ENCODE results near the gene DMD.
"Not testable (repeated sequence)": the region's sequence is repeated elsewhere in the genome, so short reads cannot be mapped to it uniquely, and the experiment has no call there.

DMD gene

GRCh38 chrX:32268207-32268606, 943.1 kb downstream of the DMD start:
- no peak for DNase-seq (ENCODE audit: low spot score)

GRCh38 chrX:32267796-32268195, 943.6 kb downstream of the DMD start:
- DNase-seq (ENCODE audit: low spot score), result no peak

- not testable (repeated sequence) for DNase-seq (ENCODE audit: low spot score)
Observed at GRCh38 chrX:32246675-32247074, 964.7 kb downstream of the DMD start.

GRCh38 chrX:32195611-32196010, 1015.7 kb downstream of the DMD start:
- no peak for DNase-seq (ENCODE audit: low spot score)

GRCh38 chrX:32191316-32191715, 1020.0 kb downstream of the DMD start:
- no peak for DNase-seq (ENCODE audit: low spot score)

GRCh38 chrX:32185160-32185559, 1026.2 kb downstream of the DMD start:
- no peak for DNase-seq (ENCODE audit: low spot score)

GRCh38 chrX:32183066-32183465, 1028.3 kb downstream of the DMD start:
- DNase-seq (ENCODE audit: low spot score), result no peak

GRCh38 chrX:32176510-32176909, 1034.8 kb downstream of the DMD start:
- no peak for DNase-seq (ENCODE audit: low spot score)

GRCh38 chrX:32170481-32170880, 1040.9 kb downstream of the DMD start:
- no peak for DNase-seq (ENCODE audit: low spot score)

- no peak for DNase-seq (ENCODE audit: low spot score)
Observed at GRCh38 chrX:32155044-32155638, 1056.2 kb downstream of the DMD start.

- no peak for DNase-seq (ENCODE audit: low spot score)
Observed at GRCh38 chrX:32153585-32153984, 1057.8 kb downstream of the DMD start.

- no peak for DNase-seq (ENCODE audit: low spot score)
Observed at GRCh38 chrX:32150141-32150540, 1061.2 kb downstream of the DMD start.

GRCh38 chrX:32141841-32142240, 1069.5 kb downstream of the DMD start:
- DNase-seq (ENCODE audit: low spot score), result no peak

GRCh38 chrX:32139476-32139875, 1071.9 kb downstream of the DMD start:
- no peak for DNase-seq (ENCODE audit: low spot score)

GRCh38 chrX:32137525-32137924, 1073.8 kb downstream of the DMD start:
- no peak for DNase-seq (ENCODE audit: low spot score)

GRCh38 chrX:32126997-32127396, 1084.4 kb downstream of the DMD start:
- DNase-seq (ENCODE audit: low spot score), result no peak

- DNase-seq (ENCODE audit: low spot score), result no peak
Observed at GRCh38 chrX:32118832-32119231, 1092.5 kb downstream of the DMD start.

- no peak for DNase-seq (ENCODE audit: low spot score)
Observed at GRCh38 chrX:32116047-32116446, 1095.3 kb downstream of the DMD start.

- no peak for DNase-seq (ENCODE audit: low spot score)
Observed at GRCh38 chrX:32087663-32088062, 1123.7 kb downstream of the DMD start.

GRCh38 chrX:32084757-32085156, 1126.6 kb downstream of the DMD start:
- no peak for DNase-seq (ENCODE audit: low spot score)

- DNase-seq (ENCODE audit: low spot score), result no peak
Observed at GRCh38 chrX:32048285-32048684, 1163.1 kb downstream of the DMD start.

- no peak for DNase-seq (ENCODE audit: low spot score)
Observed at GRCh38 chrX:32045149-32045548, 1166.2 kb downstream of the DMD start.

- DNase-seq (ENCODE audit: low spot score), result no peak
Observed at GRCh38 chrX:32041181-32041580, 1170.2 kb downstream of the DMD start.

- no peak for DNase-seq (ENCODE audit: low spot score)
Observed at GRCh38 chrX:32026772-32027171, 1184.6 kb downstream of the DMD start.

GRCh38 chrX:32024072-32024471, 1187.3 kb downstream of the DMD start:
- DNase-seq (ENCODE audit: low spot score), result no peak

Data from HuH-7.5 (cell line).